AG10803 (cell line): Measurements from ENCODE around the gene PRDM12.

Source experiments
- DNase-seq: peaks from one replicate; pipeline ENCODE4 v3.0.0; 2010; ENCODE audit warnings: low read depth
- H3K4me3 ChIP-seq: 2 replicates; pipeline ENCODE4 v1.5.1; 2011; ENCODE audit warnings: mild to moderate bottlenecking, low read length, control low read depth
- TF ChIP-seq, protein P1 (sequence below): conservative IDR thresholded peaks from 2 replicates; pipeline ENCODE4 v1.5.1; 2011; ENCODE audit warnings: mild to moderate bottlenecking, low read length, control low read depth, inconsistent platforms

Gene PRDM12

DNA sequence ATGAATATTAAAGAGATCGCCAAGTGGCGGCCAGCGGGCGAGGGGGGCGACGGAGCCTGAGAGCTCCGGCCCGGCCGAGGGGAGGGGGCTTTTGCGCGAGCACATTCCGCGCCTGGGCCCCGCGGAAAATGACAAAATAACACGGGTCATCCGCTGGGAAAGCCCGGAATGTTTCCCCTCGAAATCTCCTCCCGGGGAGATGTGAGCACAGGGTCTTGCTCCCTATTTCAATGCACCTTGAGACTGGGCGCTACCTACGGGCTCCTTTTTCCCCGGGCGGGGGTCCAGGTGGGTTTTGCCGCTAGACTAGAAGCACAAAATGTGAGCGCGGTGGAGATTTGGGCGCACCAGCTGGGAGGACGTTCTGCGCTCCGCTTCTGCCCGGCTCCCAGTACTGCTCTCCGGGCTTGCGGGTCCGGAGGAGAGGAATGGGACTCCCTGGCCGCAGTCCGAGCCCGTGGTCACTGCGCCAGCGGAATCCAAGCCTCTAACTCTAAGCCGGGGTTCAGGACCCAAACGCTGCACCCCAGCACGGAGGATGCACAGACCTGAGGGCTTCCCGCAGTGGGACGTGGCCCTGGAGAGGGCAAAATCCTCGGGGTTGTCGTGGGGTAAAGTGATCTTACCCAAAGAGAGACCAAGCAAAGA lies 2.8 kb upstream of the PRDM12 start:
- TF ChIP-seq, protein P1, sequence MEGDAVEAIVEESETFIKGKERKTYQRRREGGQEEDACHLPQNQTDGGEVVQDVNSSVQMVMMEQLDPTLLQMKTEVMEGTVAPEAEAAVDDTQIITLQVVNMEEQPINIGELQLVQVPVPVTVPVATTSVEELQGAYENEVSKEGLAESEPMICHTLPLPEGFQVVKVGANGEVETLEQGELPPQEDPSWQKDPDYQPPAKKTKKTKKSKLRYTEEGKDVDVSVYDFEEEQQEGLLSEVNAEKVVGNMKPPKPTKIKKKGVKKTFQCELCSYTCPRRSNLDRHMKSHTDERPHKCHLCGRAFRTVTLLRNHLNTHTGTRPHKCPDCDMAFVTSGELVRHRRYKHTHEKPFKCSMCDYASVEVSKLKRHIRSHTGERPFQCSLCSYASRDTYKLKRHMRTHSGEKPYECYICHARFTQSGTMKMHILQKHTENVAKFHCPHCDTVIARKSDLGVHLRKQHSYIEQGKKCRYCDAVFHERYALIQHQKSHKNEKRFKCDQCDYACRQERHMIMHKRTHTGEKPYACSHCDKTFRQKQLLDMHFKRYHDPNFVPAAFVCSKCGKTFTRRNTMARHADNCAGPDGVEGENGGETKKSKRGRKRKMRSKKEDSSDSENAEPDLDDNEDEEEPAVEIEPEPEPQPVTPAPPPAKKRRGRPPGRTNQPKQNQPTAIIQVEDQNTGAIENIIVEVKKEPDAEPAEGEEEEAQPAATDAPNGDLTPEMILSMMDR, result no peak
- no peak for DNase-seq
- no peak overlapping the region for H3K4me3 ChIP-seq

GRCh38 chr9:130662099-130662969 lies 2.1 kb upstream of the PRDM12 start:
- TF ChIP-seq, protein P1, result no peak
- H3K4me3 ChIP-seq, result no peak overlapping the region
- DNase-seq, result no peak

- no peak overlapping the region for H3K4me3 ChIP-seq
- TF ChIP-seq, protein P1, result no peak
- no peak for DNase-seq
These were observed 1.5 kb upstream of the PRDM12 start for GRCh38 chr9:130662970-130663257.

- no peak for DNase-seq
- TF ChIP-seq, protein P1, result no peak
- H3K4me3 ChIP-seq, result no peak overlapping the region
These were observed 977 bp upstream of the PRDM12 start for GRCh38 chr9:130663258-130663976.

DNA sequence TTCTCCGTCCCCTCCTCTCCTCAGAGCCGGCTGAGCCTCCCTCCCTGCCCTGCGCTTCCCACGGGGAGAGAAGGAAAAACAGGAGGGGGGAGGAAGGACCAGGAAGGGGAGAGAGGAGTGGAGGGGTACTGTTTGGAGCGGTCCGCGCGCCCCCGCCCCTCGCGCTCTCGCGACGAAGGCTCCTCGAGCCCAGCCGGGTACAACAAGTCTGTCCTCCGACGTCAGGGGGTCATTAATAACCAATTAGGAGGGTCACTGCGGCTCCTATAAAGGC lies 480 bp upstream of the PRDM12 start:
- DNase-seq, result no peak
- H3K4me3 ChIP-seq, result no peak overlapping the region
- TF ChIP-seq, protein P1, result no peak

GRCh38 chr9:130665029-130665430 lies 636 bp downstream of the PRDM12 start:
- DNase-seq, result no peak
- TF ChIP-seq, protein P1, result no peak
- H3K4me3 ChIP-seq, result no peak overlapping the region
